Ishikawa (cell line): ENCODE results near the gene RAB8A.

Experiments
- EP300 ChIP-seq: IDR thresholded peaks from 2 replicates; pipeline ENCODE4 v1.6.1; 2012; ENCODE audit warnings: borderline replicate concordance
- FOXM1 ChIP-seq: IDR thresholded peaks from 2 replicates; pipeline ENCODE4 v1.6.1; 2012; ENCODE audit warnings: low read depth, borderline replicate concordance
- MAX ChIP-seq: IDR thresholded peaks from 2 replicates; pipeline ENCODE4 v1.6.1; 2012
- TAF1 ChIP-seq: IDR thresholded peaks from 2 replicates; pipeline ENCODE4 v1.6.1; 2012; ENCODE audit warnings: low read depth, mild to moderate bottlenecking
- TCF12 ChIP-seq: IDR thresholded peaks from 2 replicates; pipeline ENCODE4 v1.6.1; 2012; ENCODE audit warnings: low read depth
- TEAD4 ChIP-seq: IDR thresholded peaks from 2 replicates; pipeline ENCODE4 v1.6.1; 2012

GRCh38 chr19:16167055-16167454 lies 55.4 kb downstream of the RAB8A start:
- TF ChIP-seq EP300 (no peak), TAF1 (no peak), TCF12 (no peak), MAX (no peak), TEAD4 (no peak), FOXM1 (no peak)
